GM19023 (cell line): ENCODE measurements around the gene TMEFF1.
A peak's percentile ranks its signal among the peaks of the same experiment; 100 is the strongest.

ENCODE experiments used
- ATAC-seq: cut with Tn5 transposase; IDR thresholded peaks from one replicate; pipeline ENCODE4 v1.9.1; 2021; ENCODE audit warnings: mild to moderate bottlenecking, moderate library complexity; ENCODE audit not compliant: unreplicated experiment

TMEFF1 gene

GRCh38 chr9:100573655-100574260 lies 100.8 kb downstream of the TMEFF1 start:
- no peak for ATAC-seq

GRCh38 chr9:100575006-100575405 lies 102.1 kb downstream of the TMEFF1 start:
- no peak for ATAC-seq

DNA sequence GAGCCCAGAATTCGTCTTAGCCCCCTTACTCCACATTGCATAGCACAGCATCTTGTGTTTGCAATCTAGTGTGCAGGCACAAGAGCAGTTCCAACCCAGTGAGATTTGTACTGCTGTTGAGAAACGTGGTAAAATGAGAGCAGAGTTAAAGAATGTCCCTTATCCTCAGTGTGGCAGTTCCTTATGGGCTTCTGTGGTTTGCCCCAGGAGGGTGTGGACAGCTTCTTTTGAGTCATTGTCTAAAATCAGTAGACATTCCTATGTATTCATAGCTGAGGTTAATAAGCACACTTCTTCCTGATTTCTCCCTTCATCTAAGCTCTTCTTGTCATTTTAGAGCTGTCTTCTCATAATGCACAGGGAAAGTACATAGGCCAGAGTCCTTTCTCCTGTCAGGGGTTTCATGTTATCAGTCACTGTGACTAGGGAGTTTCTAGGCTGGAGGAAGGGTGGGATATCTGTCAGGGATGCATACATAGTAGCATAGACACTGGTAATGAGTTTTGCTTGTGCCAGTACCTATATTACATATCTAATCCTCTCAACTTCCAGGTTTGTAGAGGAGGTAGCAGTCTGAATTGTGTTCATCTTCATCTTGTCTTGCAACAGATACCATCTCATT lies 102.9 kb downstream of the TMEFF1 start:
- ATAC-seq, result no peak

DNA sequence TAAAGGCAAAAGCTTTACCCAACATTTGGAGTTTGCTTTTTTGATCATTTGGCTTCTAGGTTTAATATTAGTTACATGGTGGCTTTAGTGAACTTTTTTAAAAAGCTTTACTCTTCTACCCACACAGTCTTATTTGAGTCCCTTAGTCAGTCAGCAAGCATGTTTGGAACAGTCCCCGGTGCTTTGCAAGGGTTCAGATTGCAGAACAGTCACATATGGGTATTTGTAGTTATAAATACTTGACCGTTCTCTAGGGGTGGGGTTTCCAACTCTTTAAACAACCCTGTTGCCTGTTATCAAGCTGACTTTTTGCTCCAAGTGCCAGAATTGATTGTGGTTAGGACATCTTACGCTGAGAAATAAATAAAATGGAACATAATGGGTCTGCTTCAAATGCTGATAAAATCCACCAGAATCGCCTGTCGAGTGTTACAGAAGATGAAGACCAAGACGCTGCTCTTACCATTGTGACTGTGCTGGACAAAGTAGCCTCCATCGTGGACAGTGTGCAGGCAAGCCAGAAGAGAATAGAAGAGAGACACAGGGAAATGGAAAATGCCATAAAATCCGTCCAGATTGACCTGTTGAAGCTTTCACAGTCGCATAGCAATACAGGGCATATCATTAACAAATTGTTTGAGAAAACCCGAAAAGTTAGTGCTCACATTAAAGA lies 105.0 kb downstream of the TMEFF1 start, which contains the start of gene CAVIN4:
Gene CAVIN4 (plus strand): TSS at position 304 of the 673 bp plus-strand sequence. CDS start 65 bp downstream, at position 369.
- ATAC-seq, result no peak

GRCh38 chr9:100578610-100579009 lies 105.7 kb downstream of the TMEFF1 start:
- ATAC-seq, result no peak

DNA sequence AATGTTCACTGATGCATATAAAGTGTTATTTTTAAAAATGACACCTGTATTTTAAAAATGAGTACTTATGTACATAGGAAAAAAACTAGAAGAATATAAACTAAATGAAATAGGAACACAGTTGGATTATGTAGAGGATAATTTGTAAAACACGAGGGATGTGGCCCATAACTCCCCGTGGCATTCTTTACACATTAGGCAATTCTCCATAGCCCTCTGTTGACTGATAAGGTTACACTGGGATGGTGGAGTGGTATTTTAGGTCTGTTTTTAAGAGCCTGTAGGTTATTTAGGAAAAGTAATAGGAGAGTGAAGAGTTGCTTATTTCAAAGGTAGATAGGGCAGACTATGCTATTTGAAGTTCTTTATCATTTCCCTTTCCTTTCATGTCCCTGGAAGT lies 106.7 kb downstream of the TMEFF1 start:
- ATAC-seq, result no peak

- ATAC-seq, result no peak
Measured at GRCh38 chr9:100580257-100580656, 107.3 kb downstream of the TMEFF1 start.

DNA sequence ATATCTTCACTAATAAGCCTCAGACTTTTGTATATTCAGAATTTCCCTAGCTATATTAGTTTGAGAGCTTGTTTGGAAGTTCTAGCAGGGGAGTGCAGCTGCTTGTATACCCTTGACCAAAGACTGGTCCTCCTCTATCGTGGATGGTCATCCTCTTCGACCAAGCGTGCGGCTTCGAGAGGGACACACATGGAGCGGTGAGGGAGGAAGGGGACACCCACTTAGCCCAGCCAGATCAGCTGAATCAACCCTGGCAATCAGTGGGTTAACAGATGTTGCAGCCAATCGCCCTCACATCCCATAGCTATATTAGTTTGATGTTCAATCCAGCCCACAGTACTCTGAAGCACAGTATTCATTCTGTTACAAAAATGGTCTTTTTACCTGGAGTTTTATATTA lies 108.1 kb downstream of the TMEFF1 start:
- no peak for ATAC-seq

GRCh38 chr9:100581661-100582060 lies 108.7 kb downstream of the TMEFF1 start:
- ATAC-seq, result no peak

DNA sequence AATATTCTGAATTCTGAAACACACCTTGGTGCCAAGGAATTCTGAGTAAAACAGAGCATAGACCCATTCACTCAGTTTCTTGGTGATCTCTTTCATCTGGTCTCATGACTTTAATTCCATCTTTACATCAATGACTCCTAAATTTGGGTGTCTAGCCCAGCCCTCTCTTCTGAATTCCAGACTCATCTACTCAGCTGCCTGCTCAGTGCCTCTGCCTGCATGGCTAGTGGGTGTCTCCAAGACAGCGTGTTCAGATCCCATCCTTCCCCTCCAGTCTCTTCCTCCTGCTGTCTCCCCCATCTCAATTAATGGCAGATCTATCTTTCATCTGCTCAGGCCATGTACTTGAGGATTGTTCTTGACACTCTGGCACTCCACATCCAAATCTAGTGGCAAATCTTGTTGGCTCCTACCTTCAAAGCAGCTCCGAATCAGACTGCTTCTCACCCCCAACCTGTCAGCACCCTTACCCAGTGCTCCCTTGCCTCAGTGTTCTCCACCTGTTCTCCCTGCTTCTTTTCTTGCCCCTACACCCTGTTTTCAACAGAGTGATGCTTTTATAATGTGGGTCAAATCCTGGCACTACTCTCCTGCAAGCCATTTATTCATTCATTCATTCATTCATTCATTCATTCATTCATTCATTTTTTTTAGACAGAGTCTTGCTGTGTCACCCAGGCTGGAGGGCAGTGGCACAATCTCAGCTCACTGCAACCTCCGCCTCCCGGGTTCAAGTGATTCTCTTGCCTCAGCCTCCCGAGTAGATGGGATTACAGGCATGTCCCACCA lies 110.3 kb downstream of the TMEFF1 start:
- no peak for ATAC-seq

DNA sequence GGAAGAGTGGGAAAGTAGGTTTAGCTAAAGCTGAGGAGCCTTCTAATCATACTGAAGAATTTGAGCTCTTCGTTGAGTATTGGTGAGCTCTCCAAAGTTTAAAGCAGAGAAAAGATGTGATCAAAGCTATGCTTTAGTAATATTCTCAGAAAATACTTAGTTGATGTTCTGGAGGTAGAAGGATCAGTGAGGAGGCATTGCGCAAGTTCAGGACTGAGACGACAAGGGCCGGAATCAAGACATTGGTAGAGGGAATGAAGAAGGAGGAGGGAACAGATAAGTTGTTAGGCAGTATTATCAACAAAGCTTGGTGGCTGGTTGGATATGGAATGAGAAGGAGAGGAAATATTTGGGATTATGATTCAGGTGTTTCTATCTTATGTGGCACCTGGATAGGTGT lies 112.0 kb downstream of the TMEFF1 start:
- ATAC-seq, result no peak

GRCh38 chr9:100586093-100586492 lies 113.1 kb downstream of the TMEFF1 start:
- ATAC-seq, result no peak

DNA sequence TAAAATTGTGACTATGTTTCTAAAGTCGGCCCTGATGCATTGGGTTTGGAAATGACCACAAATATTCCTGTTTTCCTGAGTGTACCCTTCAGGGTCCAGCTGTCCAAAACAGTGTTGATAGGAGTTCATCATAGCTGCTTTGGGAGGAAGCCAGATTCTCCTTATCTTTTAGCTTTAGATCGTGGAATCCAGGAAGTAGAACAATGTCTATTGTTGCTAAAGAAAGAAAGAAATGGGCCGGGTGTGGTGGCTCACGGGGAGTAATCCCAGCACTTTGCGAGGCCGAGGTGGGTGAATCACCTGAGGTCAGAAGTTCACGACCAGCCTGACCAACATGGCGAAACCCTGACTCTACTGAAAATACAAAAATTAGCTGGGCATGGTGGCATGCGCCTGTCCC lies 114.4 kb downstream of the TMEFF1 start:
- no peak for ATAC-seq

GRCh38 chr9:100589582-100589981 lies 116.6 kb downstream of the TMEFF1 start:
- no peak for ATAC-seq

DNA sequence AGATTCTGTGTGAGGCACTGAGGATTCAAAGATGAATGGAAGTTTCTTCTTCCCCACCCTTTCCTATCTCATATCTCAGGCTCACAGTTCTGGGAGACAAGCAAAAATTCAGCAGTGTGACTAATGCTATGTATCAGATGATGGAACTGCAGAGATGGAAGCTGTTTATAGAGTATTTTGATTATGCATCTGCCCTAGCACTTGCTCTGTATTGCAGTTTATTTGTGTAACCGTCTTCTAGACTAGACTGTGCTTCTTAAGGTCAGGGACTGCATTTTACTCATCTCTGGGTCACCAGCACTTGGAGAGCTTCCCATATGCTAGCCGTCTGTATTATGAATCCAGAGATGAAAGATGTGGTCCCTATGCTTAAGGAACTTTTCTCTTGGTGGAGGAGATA lies 117.5 kb downstream of the TMEFF1 start:
- no peak for ATAC-seq

- no peak for ATAC-seq
Measured at GRCh38 chr9:100591139-100591538, 118.2 kb downstream of the TMEFF1 start.

- ATAC-seq, result no peak
Measured at GRCh38 chr9:100591639-100592412, 118.9 kb downstream of the TMEFF1 start.

DNA sequence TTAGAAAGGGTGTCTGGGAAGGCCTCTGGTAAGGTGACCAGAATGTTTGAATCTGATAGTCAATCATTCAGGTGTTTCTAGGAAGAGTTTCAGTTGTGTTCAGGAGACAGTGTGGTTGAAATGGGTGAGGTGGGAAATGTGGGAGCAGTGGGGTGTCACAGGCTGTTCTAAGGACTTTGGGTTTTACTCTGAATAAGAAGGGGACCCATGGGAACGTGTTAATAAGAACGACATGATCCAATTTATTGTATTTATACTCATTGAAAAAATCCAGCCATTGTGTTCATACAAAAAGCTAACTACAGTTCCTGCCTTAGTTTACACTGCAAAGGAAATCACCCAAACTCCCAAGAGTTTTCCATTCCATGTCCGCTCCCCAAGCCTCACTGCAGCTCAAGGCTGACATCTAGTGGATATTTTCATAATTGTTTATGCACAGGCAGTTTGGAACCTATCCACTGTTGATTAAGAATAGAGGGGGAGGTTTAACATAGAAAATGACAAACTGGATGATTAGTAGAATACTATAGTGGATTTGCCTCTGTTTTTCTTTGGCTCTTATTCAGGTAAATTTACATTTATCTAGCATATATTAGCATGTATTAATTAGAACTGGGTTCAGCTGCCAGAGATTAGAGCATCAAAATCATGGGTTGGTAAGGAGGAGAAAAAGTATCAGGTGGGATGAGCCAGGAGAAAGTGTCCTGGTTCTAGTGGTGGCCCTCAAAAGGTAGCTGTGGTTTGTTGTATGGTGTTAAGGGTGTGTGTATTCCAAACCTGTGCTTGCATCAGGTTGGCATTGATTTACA lies 122.6 kb downstream of the TMEFF1 start:
- ATAC-seq, result peak; percentile 36

DNA sequence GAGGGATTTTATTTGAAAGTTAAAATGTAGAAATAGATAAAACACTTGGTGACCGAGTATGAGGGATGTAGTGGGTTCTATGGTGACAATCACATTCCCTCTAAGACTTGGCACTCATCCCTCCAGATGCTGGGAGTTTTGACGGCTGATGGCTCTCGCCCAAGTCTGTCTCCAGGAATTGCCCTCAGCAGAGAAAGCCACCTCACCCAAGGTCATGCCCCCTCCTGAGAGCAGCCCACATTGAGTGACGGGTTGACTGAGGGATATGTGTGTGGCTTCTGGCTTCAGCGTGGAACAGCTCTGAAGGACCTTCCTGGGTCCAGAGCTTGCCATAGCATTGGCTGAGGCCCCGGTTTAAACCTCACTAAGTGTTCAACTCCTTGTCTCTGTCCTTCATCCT lies 124.3 kb downstream of the TMEFF1 start:
- ATAC-seq, result no peak

DNA sequence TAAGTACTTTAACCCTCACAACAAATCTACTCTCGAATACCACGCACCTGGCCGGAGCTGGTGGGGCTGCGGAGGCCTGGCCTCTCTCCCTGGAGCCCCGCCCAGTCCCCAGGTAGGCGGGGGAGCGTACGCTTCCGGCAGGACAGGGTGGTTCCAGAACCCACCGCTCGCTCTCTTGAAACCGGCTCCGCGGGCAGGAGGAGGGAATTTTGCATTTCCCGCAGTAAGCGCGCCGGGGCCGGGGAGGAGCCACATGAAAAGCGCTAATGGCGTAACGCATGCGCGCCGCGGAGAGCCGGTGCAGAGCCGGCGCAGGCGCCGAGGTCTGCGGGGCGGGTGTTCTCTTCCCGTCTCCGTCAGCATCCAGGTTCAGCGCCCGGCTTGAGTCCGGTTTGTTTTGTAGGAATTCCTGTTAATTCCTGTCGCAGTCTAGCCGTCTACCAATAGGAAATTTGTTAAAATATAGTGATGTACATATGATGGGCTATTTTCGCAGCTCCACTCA lies 125.7 kb downstream of the TMEFF1 start:
- peak; percentile 78 for ATAC-seq
